ENCODE results near the gene CAPN1. TPM values are rescaled to one million over a fixed set of nuclear protein-coding genes. Genes with fewer than 3 reads are reported as not detected.

CAPN1 gene
- total and polyA plus RNA-seq, 2 of the 13 experiments (the other 11 are each of a cell fraction or from before 2014, with no cell fraction given) = 57.3 to 82.6 TPM

- TF ChIP-seq ZNF256 (CRISPR knock-in tag; conservative IDR thresholded peaks at IDR 0.05) = no peak
Observed at GRCh38 chr11:65156256-65156655, 25.5 kb upstream of the CAPN1 start (continued).

- ChIA-PET CTCF (ENCODE audit: low intra/inter-chr PET ratio, low total read pairs) (no interaction called here), POLR2A (interaction anchor here (1.8 kb wide), 1 partner anchor 22 kb away, joined by 8 read pairs; no protein-coding TSS in a partner anchor)
- 20% methylated on average over 1 of the region's 3 CpGs for WGBS (ENCODE audit: low lambda C conversion rate)
Observed at GRCh38 chr11:65156926-65157325, 24.8 kb upstream of the CAPN1 start.

More at GRCh38 chr11:65156926-65157325, 24.8 kb upstream of the CAPN1 start:
- no peak for ATAC-seq
- H3K79me2 ChIP-seq (ENCODE audit: insufficient read depth, low read length) = no peaks in the 10 kb centered on the region
- no peaks in the 10 kb centered on the region for H4K20me1 ChIP-seq (ENCODE audit: insufficient read depth, low read length)
- H3K27ac ChIP-seq (ENCODE audit: extremely low read length, insufficient read depth, low read length) = no peak overlapping the region
- no peak overlapping the region for H3K9ac ChIP-seq (ENCODE audit: insufficient read depth, low read depth, low read length)
- BruUV-seq (replicated peaks) = no TSS peak
- no peak overlapping the region for H2AFZ ChIP-seq (ENCODE audit: low read length)
- no peak overlapping the region for H3K4me2 ChIP-seq (ENCODE audit: low read depth, low read length)
- DNase-seq (ENCODE audit: low spot score) = no peak
- no peak overlapping the region for H3K4me3 ChIP-seq (replicated peaks in 1 of 3; ENCODE audit: insufficient read depth in 1 of 3, low read depth in 2 of 3, low read length in 3 of 3)
- no peaks in the 10 kb centered on the region for H3K9me3 ChIP-seq (ENCODE audit: low read length)
- intact Hi-C loops (cut with micrococcal nuclease; ENCODE audit: unreplicated experiment) = no loop called here
- TF ChIP-seq BCLAF1 (IDR thresholded peaks at IDR 0.05) (no peak), JUNB (CRISPR knock-in tag; IDR thresholded peaks at IDR 0.05; ENCODE audit: borderline replicate concordance) (no peak), NR2F1 (CRISPR knock-in tag; IDR thresholded peaks at IDR 0.05) (no peak), HNRNPLL (IDR thresholded peaks at IDR 0.05; ENCODE audit: low read depth, low read length, poor library complexity, severe bottlenecking) (no peak), TOE1 (CRISPR knock-in tag; IDR thresholded peaks at IDR 0.05) (no peak), FOSL1 (CRISPR knock-in tag; IDR thresholded peaks at IDR 0.05; ENCODE audit: borderline replicate concordance) (no peak), PLSCR1 (CRISPR knock-in tag; IDR thresholded peaks at IDR 0.05; ENCODE audit: borderline replicate concordance) (no peak), RCOR2 (CRISPR knock-in tag; IDR thresholded peaks at IDR 0.05) (no peak), TRIM24 (CRISPR knock-in tag; IDR thresholded peaks at IDR 0.05) (no peak), PAF1 (CRISPR knock-in tag; IDR thresholded peaks at IDR 0.05) (no peak), MAZ (IDR thresholded peaks at IDR 0.05; ENCODE audit: borderline replicate concordance, low read depth, low read length) (no peak), MAZ (CRISPR knock-in tag; IDR thresholded peaks at IDR 0.05; ENCODE audit: low read depth) (no peak), ZGPAT (CRISPR knock-in tag; IDR thresholded peaks at IDR 0.05) (no peak), NFYC (CRISPR knock-in tag; IDR thresholded peaks at IDR 0.05) (no peak), DPF2 (CRISPR knock-in tag; IDR thresholded peaks at IDR 0.05; ENCODE audit: borderline replicate concordance, low read depth) (no peak), TFE3 (CRISPR knock-in tag; IDR thresholded peaks at IDR 0.05) (no peak)
- in situ Hi-C loops (cut with HindIII; ENCODE audit: extremely low pct_ligation_motif_present, low pct_unique_long_range_greater_than_20kb) = no loop called here
- H3K27me3 ChIP-seq (ENCODE audit: control insufficient read depth in 1 of 2, insufficient read depth in 2 of 2, low read length in 2 of 2) = no peaks in the 10 kb centered on the region
- no peaks in the 10 kb centered on the region for H3K36me3 ChIP-seq (replicated peaks in 1 of 2; ENCODE audit: control insufficient read depth in 1 of 2, insufficient read depth in 2 of 2, low read length in 2 of 2)
- H3K4me1 ChIP-seq (ENCODE audit: insufficient read depth, low read length) = peaks cover 17% of the 10 kb centered on the region
- FAIRE-seq = no peak
